ENCODE measurements around the gene CCDC122.
A peak's percentile ranks its signal among the peaks of the same experiment; 100 is the strongest.

Gene CCDC122

DNA sequence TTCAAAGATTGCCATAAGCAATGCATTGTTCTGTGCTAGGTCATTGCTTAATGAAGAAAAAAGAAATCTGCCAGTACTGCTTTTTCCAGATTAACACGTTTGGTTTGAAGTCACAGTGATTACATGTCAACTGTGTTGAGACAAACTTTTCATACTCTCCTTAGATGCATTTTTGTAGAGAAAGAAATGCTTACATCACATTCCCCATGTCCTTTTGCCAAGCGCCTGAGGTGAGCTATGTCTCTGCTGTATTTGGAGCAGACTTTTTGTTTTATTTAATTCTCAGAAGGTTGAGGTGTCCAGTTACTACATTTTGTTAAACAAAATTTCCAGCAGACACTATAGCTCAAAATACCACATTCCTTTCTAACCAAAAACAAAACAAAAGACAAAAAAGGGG is 16.4 kb upstream of the CCDC122 start:
- no peaks in the 10 kb centered on the region for H3K36me3 ChIP-seq (ENCODE audit: control insufficient read depth, insufficient read depth, low read length)
- H3K27me3 ChIP-seq (ENCODE audit: control insufficient read depth, insufficient read depth, low read length): no peaks in the 10 kb centered on the region
- H3K4me1 ChIP-seq (ENCODE audit: control insufficient read depth, insufficient read depth, low read length): no peaks in the 10 kb centered on the region
- no peak overlapping the region for H3K4me3 ChIP-seq (ENCODE audit: low read length)
- H3K27ac ChIP-seq (ENCODE audit: low read depth, low read length): no peak overlapping the region
- H3K9ac ChIP-seq (ENCODE audit: low read length): no peak overlapping the region

DNA sequence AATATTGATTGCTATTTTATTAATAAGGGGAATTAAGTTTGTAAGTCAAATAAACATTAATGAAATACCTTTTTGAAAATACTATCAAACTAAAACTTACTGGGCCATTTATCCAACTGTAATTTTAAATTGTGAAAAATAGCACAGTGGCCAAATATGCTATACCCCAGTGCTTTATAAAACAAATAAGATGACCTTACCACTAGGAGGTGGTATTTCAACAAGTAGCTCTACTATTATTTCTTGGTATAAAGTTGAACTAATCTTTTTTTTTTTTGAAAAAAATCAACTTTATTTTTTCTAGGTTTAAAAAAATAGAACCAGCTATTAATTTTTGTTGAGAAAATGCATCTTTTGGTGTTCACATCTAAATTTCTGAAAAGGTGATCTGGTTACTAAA is 14.9 kb upstream of the CCDC122 start:
- H3K9ac ChIP-seq (ENCODE audit: low read length): no peak overlapping the region
- H3K27me3 ChIP-seq (ENCODE audit: control insufficient read depth, insufficient read depth, low read length): no peaks in the 10 kb centered on the region
- H3K4me1 ChIP-seq (ENCODE audit: control insufficient read depth, insufficient read depth, low read length): no peaks in the 10 kb centered on the region
- no peaks in the 10 kb centered on the region for H3K36me3 ChIP-seq (ENCODE audit: control insufficient read depth, insufficient read depth, low read length)
- no peak overlapping the region for H3K4me3 ChIP-seq (ENCODE audit: low read length)
- no peak overlapping the region for H3K27ac ChIP-seq (ENCODE audit: low read depth, low read length)

- Histone ChIP-seq H3K36me3 (ENCODE audit: control insufficient read depth, insufficient read depth, low read length) (peaks cover 2% of the 10 kb centered on the region), H3K9ac (ENCODE audit: low read length) (no peak overlapping the region), H3K4me3 (ENCODE audit: low read length) (no peak overlapping the region), H3K27me3 (ENCODE audit: control insufficient read depth, insufficient read depth, low read length) (no peaks in the 10 kb centered on the region), H3K27ac (ENCODE audit: low read depth, low read length) (no peak overlapping the region), H3K4me1 (ENCODE audit: control insufficient read depth, insufficient read depth, low read length) (no peaks in the 10 kb centered on the region)
These were observed 4.7 kb upstream of the CCDC122 start for GRCh38 chr13:43884222-43884621.

GRCh38 chr13:43883631-43884030 is 4.1 kb upstream of the CCDC122 start:
- no peaks in the 10 kb centered on the region for H3K4me1 ChIP-seq (ENCODE audit: control insufficient read depth, insufficient read depth, low read length)
- H3K4me3 ChIP-seq (ENCODE audit: low read length): no peak overlapping the region
- no peaks in the 10 kb centered on the region for H3K27me3 ChIP-seq (ENCODE audit: control insufficient read depth, insufficient read depth, low read length)
- peaks cover 2% of the 10 kb centered on the region for H3K36me3 ChIP-seq (ENCODE audit: control insufficient read depth, insufficient read depth, low read length)
- H3K9ac ChIP-seq (ENCODE audit: low read length): no peak overlapping the region
- no peak overlapping the region for H3K27ac ChIP-seq (ENCODE audit: low read depth, low read length)

DNA sequence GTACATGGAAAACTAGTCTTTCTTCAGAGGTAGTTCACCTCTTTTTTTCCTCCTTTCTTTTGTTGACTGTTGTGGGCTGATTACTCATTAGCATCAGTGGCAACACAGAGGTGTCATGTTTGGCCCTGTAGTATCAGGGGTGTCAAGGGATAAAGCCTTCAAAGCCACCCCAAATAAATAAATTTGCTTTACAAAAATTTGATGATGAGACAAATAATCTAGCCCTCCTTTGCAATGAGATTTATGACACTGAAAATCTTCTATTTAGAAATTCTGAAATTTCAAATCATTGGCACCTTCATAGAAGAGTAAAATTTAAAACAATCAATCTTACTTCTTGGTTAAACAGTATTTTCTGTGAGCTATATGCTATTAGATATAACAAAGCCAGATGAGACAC is 2.0 kb upstream of the CCDC122 start:
- Histone ChIP-seq H3K36me3 (ENCODE audit: control insufficient read depth, insufficient read depth, low read length) (peaks cover 2% of the 10 kb centered on the region), H3K4me1 (ENCODE audit: control insufficient read depth, insufficient read depth, low read length) (no peaks in the 10 kb centered on the region), H3K9ac (ENCODE audit: low read length) (no peak overlapping the region), H3K27ac (ENCODE audit: low read depth, low read length) (no peak overlapping the region), H3K4me3 (ENCODE audit: low read length) (no peak overlapping the region), H3K27me3 (ENCODE audit: control insufficient read depth, insufficient read depth, low read length) (no peaks in the 10 kb centered on the region)

GRCh38 chr13:43880926-43881325 is 1.4 kb upstream of the CCDC122 start:
- peaks cover 2% of the 10 kb centered on the region for H3K36me3 ChIP-seq (ENCODE audit: control insufficient read depth, insufficient read depth, low read length)
- H3K27me3 ChIP-seq (ENCODE audit: control insufficient read depth, insufficient read depth, low read length): no peaks in the 10 kb centered on the region
- no peak overlapping the region for H3K9ac ChIP-seq (ENCODE audit: low read length)
- H3K4me1 ChIP-seq (ENCODE audit: control insufficient read depth, insufficient read depth, low read length): no peaks in the 10 kb centered on the region
- no peak overlapping the region for H3K27ac ChIP-seq (ENCODE audit: low read depth, low read length)
- H3K4me3 ChIP-seq (ENCODE audit: low read length): no peak overlapping the region

DNA sequence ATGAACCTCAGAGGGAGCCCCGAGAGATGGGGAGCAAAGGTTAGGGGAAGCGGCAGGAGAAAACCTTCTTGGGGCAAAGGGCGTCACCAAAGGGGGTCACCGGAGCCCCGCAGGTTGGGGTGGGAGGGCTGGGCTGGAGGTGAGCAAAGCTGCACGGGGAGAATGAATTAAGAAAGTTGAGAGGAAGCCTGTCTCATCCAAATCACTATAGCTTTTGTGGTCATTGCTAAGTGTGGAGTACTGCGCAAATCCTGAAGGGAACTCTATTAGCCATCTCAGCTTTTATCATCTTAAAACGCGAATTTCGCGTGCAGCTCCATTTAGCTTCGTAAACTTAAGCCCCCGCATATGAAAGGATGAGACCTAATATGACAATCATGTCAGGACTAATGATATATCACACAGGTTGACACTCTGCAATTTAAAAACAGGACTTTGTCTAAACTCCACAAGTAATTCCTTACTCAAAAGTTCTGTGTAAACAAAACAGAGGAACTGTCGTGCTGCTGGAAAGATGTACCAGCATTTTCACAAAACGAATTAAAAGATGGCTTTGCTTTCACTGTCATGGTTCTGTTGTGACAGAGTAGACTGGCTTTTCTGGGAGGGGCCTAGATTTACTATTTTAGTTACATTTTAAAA is 795 bp upstream of the CCDC122 start:
- Histone ChIP-seq H3K36me3 (ENCODE audit: control insufficient read depth, insufficient read depth, low read length) (peaks cover 2% of the 10 kb centered on the region), H3K4me3 (ENCODE audit: low read length) (peak overlapping the region; percentile 90), H3K9ac (ENCODE audit: low read length) (peak overlapping the region; percentile 90), H3K27me3 (ENCODE audit: control insufficient read depth, insufficient read depth, low read length) (no peaks in the 10 kb centered on the region), H3K27ac (ENCODE audit: low read depth, low read length) (no peak overlapping the region), H3K4me1 (ENCODE audit: control insufficient read depth, insufficient read depth, low read length) (no peaks in the 10 kb centered on the region)

DNA sequence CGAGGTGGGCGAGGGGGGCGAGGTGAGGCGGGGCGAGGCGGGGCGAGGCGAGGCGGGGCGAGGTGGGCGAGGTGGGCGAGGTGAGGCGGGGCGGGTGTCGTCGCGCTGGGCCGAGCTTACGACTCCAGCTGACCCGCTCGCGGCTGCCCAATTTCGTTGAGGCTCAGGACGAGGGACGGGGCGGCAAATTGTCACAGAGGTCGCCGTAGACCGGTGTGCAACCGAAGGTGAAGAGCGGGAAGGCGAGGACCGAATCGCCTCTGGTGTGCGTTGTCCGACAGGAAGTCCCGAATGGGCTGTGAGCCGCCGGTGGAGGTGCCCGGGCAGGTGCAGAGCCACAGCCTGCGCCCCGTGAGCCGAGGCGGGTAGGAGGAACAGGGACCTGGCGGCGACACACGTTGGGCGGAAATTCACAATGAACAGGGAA is 228 bp upstream of the CCDC122 start, which contains the start of gene LACC1:
Gene LACC1, plus strand, starts transcription at position 150 of the 427 bp plus-strand sequence. CDS start 1,082 bp downstream, outside the sequence.
- peaks cover 2% of the 10 kb centered on the region for H3K36me3 ChIP-seq (ENCODE audit: control insufficient read depth, insufficient read depth, low read length)
- peak within 1 kb of the TSS; percentile 90 for H3K4me3 ChIP-seq (ENCODE audit: low read length)
- no peaks in the 10 kb centered on the region for H3K4me1 ChIP-seq (ENCODE audit: control insufficient read depth, insufficient read depth, low read length)
- peak within 1 kb of the TSS; percentile 90 for H3K9ac ChIP-seq (ENCODE audit: low read length)
- no peaks in the 10 kb centered on the region for H3K27me3 ChIP-seq (ENCODE audit: control insufficient read depth, insufficient read depth, low read length)
- peak within 1 kb of the TSS; percentile 95 for H3K27ac ChIP-seq (ENCODE audit: low read depth, low read length)

DNA sequence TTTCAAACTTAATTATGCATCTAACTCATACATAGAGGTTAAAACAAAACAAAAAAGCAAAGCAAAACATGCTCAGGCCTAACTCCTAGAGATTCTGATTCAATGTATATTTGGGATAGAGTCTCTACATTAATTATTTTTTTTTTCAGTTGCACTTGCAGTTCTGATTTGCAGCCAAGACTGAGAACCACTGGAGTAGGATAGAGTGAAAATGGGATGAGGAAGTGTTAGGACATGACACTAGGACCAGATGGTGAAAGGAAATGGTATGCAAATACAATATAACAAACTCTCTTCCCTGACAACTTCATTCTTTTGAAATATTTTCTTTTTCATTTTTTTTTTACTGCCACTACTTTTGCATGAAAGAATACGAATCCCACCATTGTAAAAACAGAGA is 1.8 kb downstream of the CCDC122 start:
- no peaks in the 10 kb centered on the region for H3K36me3 ChIP-seq (ENCODE audit: control insufficient read depth, insufficient read depth, low read length)
- H3K27me3 ChIP-seq (ENCODE audit: control insufficient read depth, insufficient read depth, low read length): no peaks in the 10 kb centered on the region
- no peaks in the 10 kb centered on the region for H3K4me1 ChIP-seq (ENCODE audit: control insufficient read depth, insufficient read depth, low read length)
- H3K4me3 ChIP-seq (ENCODE audit: low read length): no peak overlapping the region
- no peak overlapping the region for H3K27ac ChIP-seq (ENCODE audit: low read depth, low read length)
- no peak overlapping the region for H3K9ac ChIP-seq (ENCODE audit: low read length)

- Histone ChIP-seq H3K4me3 (ENCODE audit: low read length) (no peak overlapping the region), H3K9ac (ENCODE audit: low read length) (no peak overlapping the region), H3K27ac (ENCODE audit: low read depth, low read length) (no peak overlapping the region), H3K27me3 (ENCODE audit: control insufficient read depth, insufficient read depth, low read length) (no peaks in the 10 kb centered on the region), H3K4me1 (ENCODE audit: control insufficient read depth, insufficient read depth, low read length) (no peaks in the 10 kb centered on the region), H3K36me3 (ENCODE audit: control insufficient read depth, insufficient read depth, low read length) (no peaks in the 10 kb centered on the region)
These were observed 2.2 kb downstream of the CCDC122 start for GRCh38 chr13:43877326-43877725.

- Histone ChIP-seq H3K36me3 (ENCODE audit: control insufficient read depth, insufficient read depth, low read length) (no peaks in the 10 kb centered on the region), H3K27me3 (ENCODE audit: control insufficient read depth, insufficient read depth, low read length) (no peaks in the 10 kb centered on the region), H3K27ac (ENCODE audit: low read depth, low read length) (no peak overlapping the region), H3K9ac (ENCODE audit: low read length) (no peak overlapping the region), H3K4me1 (ENCODE audit: control insufficient read depth, insufficient read depth, low read length) (no peaks in the 10 kb centered on the region), H3K4me3 (ENCODE audit: low read length) (no peak overlapping the region)
These were observed 3.2 kb downstream of the CCDC122 start for GRCh38 chr13:43876366-43876765.

GRCh38 chr13:43874504-43875092 is 4.9 kb downstream of the CCDC122 start:
- Histone ChIP-seq H3K4me3 (ENCODE audit: low read length) (no peak overlapping the region), H3K9ac (ENCODE audit: low read length) (no peak overlapping the region), H3K27ac (ENCODE audit: low read depth, low read length) (no peak overlapping the region), H3K27me3 (ENCODE audit: control insufficient read depth, insufficient read depth, low read length) (no peaks in the 10 kb centered on the region), H3K4me1 (ENCODE audit: control insufficient read depth, insufficient read depth, low read length) (no peaks in the 10 kb centered on the region), H3K36me3 (ENCODE audit: control insufficient read depth, insufficient read depth, low read length) (no peaks in the 10 kb centered on the region)

DNA sequence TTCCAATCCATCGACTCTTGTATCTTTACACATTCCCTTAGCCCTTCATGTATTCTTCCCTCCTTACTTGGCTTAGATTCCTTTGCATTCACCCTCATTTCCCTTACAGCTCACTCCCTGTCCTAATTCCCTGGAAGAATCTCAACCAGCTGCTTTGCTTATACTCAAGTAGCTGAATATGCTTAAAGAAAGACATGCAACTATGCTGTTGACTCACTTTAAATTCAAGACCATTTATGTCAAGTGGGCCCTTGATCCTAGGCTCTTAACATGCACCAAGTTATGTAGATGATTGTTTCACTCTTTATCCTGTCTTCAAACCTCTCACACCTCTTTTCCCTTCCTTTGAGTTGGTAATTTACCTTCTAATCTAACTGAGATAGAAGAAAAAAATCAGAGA is 7.4 kb downstream of the CCDC122 start:
- Histone ChIP-seq H3K4me1 (ENCODE audit: control insufficient read depth, insufficient read depth, low read length) (no peaks in the 10 kb centered on the region), H3K27me3 (ENCODE audit: control insufficient read depth, insufficient read depth, low read length) (no peaks in the 10 kb centered on the region), H3K36me3 (ENCODE audit: control insufficient read depth, insufficient read depth, low read length) (no peaks in the 10 kb centered on the region), H3K4me3 (ENCODE audit: low read length) (no peak overlapping the region), H3K9ac (ENCODE audit: low read length) (no peak overlapping the region), H3K27ac (ENCODE audit: low read depth, low read length) (no peak overlapping the region)

Measured in rectal smooth muscle tissue (tissue), 1 donor.